Psoas muscle (tissue), 8 donors: ENCODE results near the gene GRAMD2A. TPM values are rescaled to one million over a fixed set of nuclear protein-coding genes. Genes with fewer than 3 reads are reported as not detected.
A peak's percentile ranks its signal among the peaks of the same experiment; 100 is the strongest.

ENCODE experiments used
- ATAC-seq, 4 donors: fragments of 200-7000 bp; cut with Tn5 transposase; one replicate each; pipeline ENCODE4 v1.9.1; 2020; ENCODE audit warnings: moderate library complexity in 3 of 4, mild to moderate bottlenecking in 2 of 4
- DNase-seq, 2 donors: peaks; one replicate each; pipeline ENCODE4 v3.0.0-alpha.2; 2020
- H3K27ac ChIP-seq: fragments of 200-600 bp; one replicate; pipeline ENCODE4 v1.8.0; 2022
- H3K27me3 ChIP-seq, 3 donors: fragments of 200-600 bp in 1 of 3; one replicate each; pipeline versions ENCODE4 v1.6.1 to v1.8.0; 2013 to 2022; ENCODE audit warnings: low read length in 2 of 3, mild to moderate bottlenecking in 2 of 3, moderate library complexity in 1 of 3; ENCODE audit not compliant: insufficient read depth in 3 of 3
- H3K36me3 ChIP-seq, 2 donors: fragments of 200-600 bp in 1 of 2; one replicate each; pipeline versions ENCODE4 v1.6.1 to v1.8.0; 2013 to 2022; ENCODE audit warnings: low read depth in 1 of 2, mild to moderate bottlenecking in 1 of 2, moderate library complexity in 1 of 2; ENCODE audit not compliant: insufficient read depth in 1 of 2
- H3K4me1 ChIP-seq: fragments of 200-600 bp; one replicate; pipeline ENCODE4 v1.8.0; 2022
- H3K4me3 ChIP-seq: fragments of 200-600 bp; one replicate; pipeline ENCODE4 v1.8.0; 2022; ENCODE audit warnings: mild to moderate bottlenecking
- H3K9me3 ChIP-seq: fragments of 200-600 bp; one replicate; pipeline ENCODE4 v1.8.0; 2022
- CTCF ChIP-seq: fragments of 200-600 bp; IDR thresholded peaks from one replicate; pipeline ENCODE4 v1.8.0; 2022; ENCODE audit warnings: antibody characterized with exemption
- WGBS, 3 donors: extraction: QIAGEN DNeasy Blood & Tissue Kit; methylation state at CpG; one replicate each; pipeline versions ENCODE4 v1.1.6 to v1.1.7; 2013; 5-methylcytosine and 5-hydroxymethylcytosine counted together
- intact Hi-C, 2 donors: fragments of 100-400 bp; cut with DNase I; formaldehyde crosslinking; loops; one replicate each; pipeline versions ENCODE4 v1.11.0 to v1.14.2; 2022
- polyA plus RNA-seq, 3 donors: library from polyadenylated mRNA; stranded (reverse); fragments of 200-250 nt; gene quantifications; one replicate each; pipeline ENCODE4 v1.2.3, GENCODE V29; 2013
- total RNA-seq, 4 donors: library from RNA; stranded (reverse); fragmentation: NEBNext Ultra II Directional in 2 of 4; extraction: Animal tissue kit (Norgen Biotek cat#: 25700) in 2 of 4; gene quantifications; one replicate each; pipeline versions ENCODE4 v1.2.1 to v1.2.4, GENCODE V29; 2021 to 2023
- donor health status: healthy with polysubstance abuse.
- donor health status: DM: no; HTN: no; CAD: no; lungs with moderate emphysema.
- donor health status: Bipolar disorder and iron deficiency.
- donor health status: healthy.
- donor health status: DM: yes; HTN: yes; CAD: no.
- donor health status: DM: no; HTN: no; CAD: no.
- donor health status: DM: no; HTN: no; CAD: no.
- donor health status: DM: yes; HTN: yes; CAD: no.

The GRAMD2A gene
- total and polyA plus RNA-seq, 7 donors: 0.01 TPM; not detected in 6

DNA sequence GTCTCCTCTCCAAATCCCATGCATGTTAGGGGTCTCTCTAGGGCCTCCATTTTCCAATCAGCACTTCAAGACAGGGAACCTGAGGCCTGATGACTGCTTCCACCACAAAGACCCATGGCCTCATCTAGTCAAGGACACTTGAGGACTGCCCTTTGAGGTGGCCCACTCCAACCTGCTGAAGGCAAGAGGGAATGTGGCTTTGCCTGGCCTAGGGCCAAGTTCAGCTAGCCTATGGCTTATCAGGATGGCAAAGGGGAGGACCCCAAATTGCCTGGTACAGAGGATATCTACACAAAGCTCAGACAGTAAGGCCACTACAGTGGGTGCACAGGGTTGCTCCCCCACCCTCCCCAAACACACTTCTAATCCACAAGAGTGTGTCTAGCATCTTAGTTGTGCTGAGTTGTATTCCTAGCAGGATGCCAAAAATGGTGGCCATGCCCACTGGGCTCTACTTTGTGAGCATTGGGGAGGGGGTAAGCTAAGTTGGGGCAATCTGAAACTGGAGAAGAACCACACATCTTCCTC lies 10.0 kb upstream of the GRAMD2A start:
- Histone ChIP-seq H3K4me3 (no peak overlapping the region), H3K9me3 (no peaks in the 10 kb centered on the region), H3K27ac (no peak overlapping the region), H3K4me1 (peaks cover 23% of the 10 kb centered on the region), H3K27me3 (no peaks in the 10 kb centered on the region), H3K36me3 (peaks cover 29 to 100% of the 10 kb centered on the region in 2 donors)
- intact Hi-C loops: loop anchor here in 1 of 2 donors (10.0 kb wide), 1 partner anchor 267 kb away; the partner anchor contains the start of gene ARIH1
- DNase-seq (no peak), ATAC-seq (no peak)
- TF ChIP-seq CTCF: no peak

DNA sequence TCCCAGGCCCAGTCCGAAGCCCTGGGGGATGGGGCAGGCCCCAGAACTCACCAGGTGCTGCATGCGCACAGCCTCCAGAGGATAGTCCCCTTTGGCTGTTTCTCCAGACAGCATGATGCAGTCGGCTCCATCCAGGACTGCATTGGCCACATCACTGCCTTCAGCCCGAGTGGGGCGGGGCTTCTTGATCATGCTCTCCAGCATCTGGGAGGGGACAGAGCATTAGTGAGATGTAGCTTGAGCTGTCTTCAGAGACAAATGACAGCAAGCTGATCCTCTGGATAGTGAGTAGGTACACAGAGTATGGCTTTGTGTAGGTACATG lies 9.1 kb upstream of the GRAMD2A start:
- no peak for ATAC-seq
- Histone ChIP-seq H3K36me3 (peaks cover 31 to 100% of the 10 kb centered on the region in 2 donors), H3K9me3 (no peaks in the 10 kb centered on the region), H3K27ac (no peak overlapping the region), H3K4me1 (peaks cover 33% of the 10 kb centered on the region), H3K27me3 (no peaks in the 10 kb centered on the region), H3K4me3 (no peak overlapping the region)
- no peak for DNase-seq
- intact Hi-C loops: loop anchor here in 1 of 2 donors (10.0 kb wide), 1 partner anchor 268 kb away; the partner anchor contains the start of gene ARIH1
- no peak for TF ChIP-seq CTCF
- WGBS, 3 donors: 75 to 78% (median 76%) methylated on average over 5 of the region's 5 CpGs

DNA sequence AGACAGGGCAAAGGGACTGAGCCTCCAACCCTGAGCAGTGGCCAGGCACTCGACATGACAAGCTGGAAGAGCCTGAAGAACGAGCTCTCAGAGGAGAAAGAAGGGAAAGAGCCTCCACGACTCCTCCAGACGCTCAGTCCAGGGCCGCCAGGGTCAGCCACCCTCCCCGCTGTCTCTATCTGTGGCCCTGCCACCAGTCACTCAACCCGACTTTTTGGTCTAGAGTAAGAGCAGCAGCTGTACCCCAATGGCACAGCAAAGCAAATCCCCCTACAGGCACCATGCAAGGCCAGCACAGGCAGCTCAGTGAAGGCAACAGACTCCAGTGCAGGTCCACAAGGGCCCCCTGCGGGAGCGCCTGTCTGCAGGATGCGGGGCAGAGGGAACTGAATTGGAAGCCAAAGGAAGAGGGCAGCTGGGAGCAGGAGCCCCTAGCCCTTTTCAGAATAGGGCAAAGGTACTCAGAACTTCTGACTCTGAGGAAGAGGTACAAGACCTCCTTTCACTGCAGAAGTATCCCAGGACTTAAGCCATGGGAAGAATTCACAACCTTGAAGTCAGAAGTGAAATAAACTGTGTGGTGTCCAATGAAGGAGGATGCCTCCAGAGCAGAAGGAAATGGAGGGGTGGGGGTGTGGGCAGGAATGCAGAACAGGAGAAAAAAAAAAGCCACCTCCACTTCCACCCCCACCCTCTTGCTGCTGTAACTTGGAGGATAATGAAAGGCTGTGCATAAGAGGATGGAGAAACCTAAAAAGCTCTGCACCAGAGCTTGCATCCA lies 8.5 kb upstream of the GRAMD2A start:
- DNase-seq: no peak
- H3K27ac ChIP-seq: peak overlapping the region; percentile 41
- intact Hi-C loops: loop anchor here in 1 of 2 donors (10.0 kb wide), 1 partner anchor 269 kb away; the partner anchor contains the start of gene ARIH1
- H3K36me3 ChIP-seq: peaks cover 31 to 100% of the 10 kb centered on the region in 2 donors
- H3K27me3 ChIP-seq: no peaks in the 10 kb centered on the region
- 84 to 92% (median 89%) methylated on average over 10 of the region's 10 CpGs for WGBS, 3 donors
- no peak overlapping the region for H3K4me3 ChIP-seq
- no peak for TF ChIP-seq CTCF
- H3K4me1 ChIP-seq: peaks cover 38% of the 10 kb centered on the region
- no peaks in the 10 kb centered on the region for H3K9me3 ChIP-seq
- no peak for ATAC-seq

- intact Hi-C loops: loop anchor here in 1 of 2 donors (10.0 kb wide), 1 partner anchor 270 kb away; the partner anchor contains the start of gene ARIH1
- no peak for TF ChIP-seq CTCF
- Histone ChIP-seq H3K4me3 (no peak overlapping the region), H3K9me3 (no peaks in the 10 kb centered on the region), H3K36me3 (peaks cover 35 to 100% of the 10 kb centered on the region in 2 donors), H3K27ac (peak overlapping the region; percentile 91), H3K4me1 (peaks cover 46% of the 10 kb centered on the region), H3K27me3 (no peaks in the 10 kb centered on the region)
- DNase-seq: no peak
- 75 to 92% (median 89%) methylated on average over 2 of the region's 2 CpGs for WGBS, 3 donors
- ATAC-seq: no peak
Measured at GRCh38 chr15:72205273-72205672, 7.7 kb upstream of the GRAMD2A start.
